ENCODE results near the gene CDK18. TPM values are rescaled to one million over a fixed set of nuclear protein-coding genes. Genes with fewer than 3 reads are reported as not detected.

Gene CDK18
- total RNA-seq, 8 experiments from 2014 or later, result 1.3 to 12.0 (median 2.3) TPM

GRCh38 chr1:205538235-205538840 lies 33.9 kb downstream of the CDK18 start:
- ATAC-seq (replicated peaks in 6 of 8), result no peak
- 0 to 100% (median 74%) methylated on average over 1 to 5 of the region's 5 CpGs; no CpG with 5 or more reads in 3 of the 10 experiments for WGBS, 10 experiments
- in situ Hi-C loops (cut with MboI; ENCODE audit: low pct_unique_long_range_greater_than_20kb in 2 of 9, low sequenced_read_pairs in 9 of 9, unreplicated experiment in 9 of 9), result loop anchor here in 1 of 9 experiments (10.0 kb wide), 1 partner anchor 116 kb away; no protein-coding TSS in a partner anchor
- Histone ChIP-seq H3K27ac (no peak overlapping the region), H3K4me1 (replicated peaks in 1 of 2) (peaks cover 3 to 6% of the 10 kb centered on the region in 2 donors), H3K4me3 (no peak overlapping the region)

GRCh38 chr1:205541161-205541886 lies 36.9 kb downstream of the CDK18 start:
- Histone ChIP-seq H3K27ac (no peak overlapping the region), H3K4me3 (no peak overlapping the region), H3K4me1 (replicated peaks in 1 of 2) (peaks cover 9 to 11% of the 10 kb centered on the region in 2 donors)
- ATAC-seq (replicated peaks in 6 of 8), result no peak
- WGBS, 10 experiments, result 0 to 100% (median 60%) methylated on average over 1 to 6 of the region's 6 CpGs; no CpG with 5 or more reads in 1 of the 10 experiments
- in situ Hi-C loops (cut with MboI; ENCODE audit: low pct_unique_long_range_greater_than_20kb in 2 of 9, low sequenced_read_pairs in 9 of 9, unreplicated experiment in 9 of 9), result no loop called here

GRCh38 chr1:205542367-205542766 lies 37.9 kb downstream of the CDK18 start:
- in situ Hi-C loops (cut with MboI; ENCODE audit: low pct_unique_long_range_greater_than_20kb in 2 of 9, low sequenced_read_pairs in 9 of 9, unreplicated experiment in 9 of 9), result no loop called here
- H3K27ac ChIP-seq, result no peak overlapping the region
- no peak for ATAC-seq (replicated peaks in 6 of 8)
- WGBS, 10 experiments, result 0 to 87% (median 79%) methylated on average over 1 to 11 of the region's 11 CpGs; no CpG with 5 or more reads in 1 of the 10 experiments
- peaks cover 9 to 11% of the 10 kb centered on the region in 2 donors for H3K4me1 ChIP-seq (replicated peaks in 1 of 2)
- H3K4me3 ChIP-seq, result no peak overlapping the region

- 1 to 13% (median 7%) methylated on average over 4 to 14 of the region's 25 CpGs; no CpG with 5 or more reads in 6 of the 10 experiments for WGBS, 10 experiments
- peak overlapping the region; percentile 57 to 59 for H3K27ac ChIP-seq
- ATAC-seq (replicated peaks in 6 of 8), result peak; percentile 91 to 98 (median 98)
- peak overlapping the region in 4 of 5 donors; percentile 1 to 19 (median 10) for H3K4me3 ChIP-seq
- in situ Hi-C loops (cut with MboI; ENCODE audit: low pct_unique_long_range_greater_than_20kb in 2 of 9, low sequenced_read_pairs in 9 of 9, unreplicated experiment in 9 of 9), result no loop called here
- H3K4me1 ChIP-seq (replicated peaks in 1 of 2), result peaks cover 9 to 11% of the 10 kb centered on the region in 2 donors
These were observed 39.2 kb downstream of the CDK18 start for GRCh38 chr1:205543351-205544301.

- peak in 1 of 8 experiments; percentile 9 for ATAC-seq (replicated peaks in 6 of 8)
- 34 to 100% (median 79%) methylated on average over 2 to 12 of the region's 19 CpGs; no CpG with 5 or more reads in 1 of the 10 experiments for WGBS, 10 experiments
- in situ Hi-C loops (cut with MboI; ENCODE audit: low pct_unique_long_range_greater_than_20kb in 2 of 9, low sequenced_read_pairs in 9 of 9, unreplicated experiment in 9 of 9), result no loop called here
- Histone ChIP-seq H3K27ac (no peak overlapping the region), H3K4me3 (no peak overlapping the region), H3K4me1 (replicated peaks in 1 of 2) (peaks cover 9 to 11% of the 10 kb centered on the region in 2 donors)
These were observed 40.8 kb downstream of the CDK18 start for GRCh38 chr1:205545001-205545919.

GRCh38 chr1:205545991-205546390 lies 41.5 kb downstream of the CDK18 start:
- no peak overlapping the region for H3K4me3 ChIP-seq
- H3K4me1 ChIP-seq (replicated peaks in 1 of 2), result peaks cover 9 to 11% of the 10 kb centered on the region in 2 donors
- WGBS, 10 experiments, result 40 to 95% (median 94%) methylated on average over 1 to 5 of the region's 5 CpGs; no CpG with 5 or more reads in 5 of the 10 experiments
- no peak overlapping the region for H3K27ac ChIP-seq
- in situ Hi-C loops (cut with MboI; ENCODE audit: low pct_unique_long_range_greater_than_20kb in 2 of 9, low sequenced_read_pairs in 9 of 9, unreplicated experiment in 9 of 9), result no loop called here
- no peak for ATAC-seq (replicated peaks in 6 of 8)

GRCh38 chr1:205546541-205546940 lies 42.1 kb downstream of the CDK18 start:
- ATAC-seq (replicated peaks in 6 of 8), result no peak
- Histone ChIP-seq H3K4me1 (replicated peaks in 1 of 2) (peaks cover 9 to 11% of the 10 kb centered on the region in 2 donors), H3K27ac (no peak overlapping the region), H3K4me3 (no peak overlapping the region)
- in situ Hi-C loops (cut with MboI; ENCODE audit: low pct_unique_long_range_greater_than_20kb in 2 of 9, low sequenced_read_pairs in 9 of 9, unreplicated experiment in 9 of 9), result no loop called here
- 20 to 100% (median 50%) methylated on average over 1 of the region's 1 CpG; no CpG with 5 or more reads in 5 of the 10 experiments for WGBS, 10 experiments

GRCh38 chr1:205547936-205548827 lies 43.7 kb downstream of the CDK18 start:
- no peak overlapping the region for H3K4me3 ChIP-seq
- no peak overlapping the region for H3K27ac ChIP-seq
- H3K4me1 ChIP-seq (replicated peaks in 1 of 2), result peaks cover 7 to 10% of the 10 kb centered on the region in 2 donors
- 0 to 100% (median 63%) methylated on average over 1 to 13 of the region's 15 CpGs for WGBS, 10 experiments
- ATAC-seq (replicated peaks in 6 of 8), result no peak
- in situ Hi-C loops (cut with MboI; ENCODE audit: low pct_unique_long_range_greater_than_20kb in 2 of 9, low sequenced_read_pairs in 9 of 9, unreplicated experiment in 9 of 9), result no loop called here

- Histone ChIP-seq H3K4me3 (no peak overlapping the region), H3K27ac (no peak overlapping the region), H3K4me1 (replicated peaks in 1 of 2) (no peaks in the 10 kb centered on the region)
- in situ Hi-C loops (cut with MboI; ENCODE audit: low pct_unique_long_range_greater_than_20kb in 2 of 9, low sequenced_read_pairs in 9 of 9, unreplicated experiment in 9 of 9), result no loop called here
- WGBS, 10 experiments, result 10 to 84% (median 59%) methylated on average over 1 to 3 of the region's 3 CpGs
- ATAC-seq (replicated peaks in 6 of 8), result no peak
These were observed 49.8 kb downstream of the CDK18 start for GRCh38 chr1:205554026-205554811.

- H3K4me1 ChIP-seq (replicated peaks in 1 of 2), result no peaks in the 10 kb centered on the region
- 88 to 100% (median 100%) methylated on average over 1 of the region's 1 CpG; no CpG with 5 or more reads in 5 of the 10 experiments for WGBS, 10 experiments
- H3K27ac ChIP-seq, result no peak overlapping the region
- H3K4me3 ChIP-seq, result no peak overlapping the region
- in situ Hi-C loops (cut with MboI; ENCODE audit: low pct_unique_long_range_greater_than_20kb in 2 of 9, low sequenced_read_pairs in 9 of 9, unreplicated experiment in 9 of 9), result no loop called here
- ATAC-seq (replicated peaks in 6 of 8), result no peak
These were observed 57.2 kb downstream of the CDK18 start for GRCh38 chr1:205561501-205562203.

Measured in motor neuron (in vitro differentiated cells).